BLaER1 (cell line): ENCODE results near the gene GPR21.

Source experiments
- H3K27ac ChIP-seq: shearing (Covaris generic); formaldehyde crosslinking; 2 replicates; pipeline ENCODE4 v1.8.1; 2022
- H3K27me3 ChIP-seq: shearing (Covaris generic); formaldehyde crosslinking; 2 replicates; pipeline ENCODE4 v1.8.1; 2022
- H3K36me3 ChIP-seq: shearing (Covaris generic); formaldehyde crosslinking; 2 replicates; pipeline ENCODE4 v1.8.1; 2022
- H3K4me1 ChIP-seq: shearing (Covaris generic); formaldehyde crosslinking; 2 replicates; pipeline ENCODE4 v1.8.1; 2022
- H3K4me2 ChIP-seq: shearing (Covaris generic); formaldehyde crosslinking; 2 replicates; pipeline ENCODE4 v1.8.1; 2022
- H3K4me3 ChIP-seq: shearing (Covaris generic); formaldehyde crosslinking; 2 replicates; pipeline ENCODE4 v1.8.1; 2022
- H3K9ac ChIP-seq: shearing (Covaris generic); formaldehyde crosslinking; 2 replicates; pipeline ENCODE4 v1.8.1; 2022
- H3K9me3 ChIP-seq: shearing (Covaris generic); formaldehyde crosslinking; 2 replicates; pipeline ENCODE4 v1.8.1; 2022
- H4K20me1 ChIP-seq: shearing (Covaris generic); formaldehyde crosslinking; 2 replicates; pipeline ENCODE4 v1.8.1; 2022
- Cebpa-rat ChIP-seq: shearing (Covaris generic); IDR thresholded peaks from 2 replicates; pipeline ENCODE4 v1.8.1; 2022

The GPR21 gene

DNA sequence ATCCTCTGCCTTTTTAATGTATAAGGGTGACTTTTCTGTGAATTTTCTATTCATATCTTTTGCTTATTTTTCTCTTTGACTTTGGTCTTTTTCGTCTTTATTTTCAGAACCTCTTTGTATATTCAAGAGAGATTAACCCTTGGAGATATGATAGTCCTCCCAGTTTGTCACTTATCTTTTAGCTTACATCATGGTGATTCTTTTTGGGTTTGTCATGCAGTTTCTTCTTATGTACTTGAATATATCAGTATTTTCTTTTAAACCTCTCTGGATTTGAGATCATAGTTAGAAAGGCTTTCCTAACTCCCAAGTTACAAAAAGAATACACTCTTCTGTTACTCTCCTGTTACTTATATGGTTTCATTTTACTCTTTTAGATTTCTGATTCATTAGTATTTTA, 27.5 kb upstream of the GPR21 start:
- no peak overlapping the region for H3K4me2 ChIP-seq
- no peak overlapping the region for H3K27ac ChIP-seq
- peaks cover 46% of the 10 kb centered on the region for H3K36me3 ChIP-seq
- H3K27me3 ChIP-seq: no peaks in the 10 kb centered on the region
- TF ChIP-seq Cebpa-rat: no peak
- H3K9me3 ChIP-seq: no peaks in the 10 kb centered on the region
- no peaks in the 10 kb centered on the region for H4K20me1 ChIP-seq
- no peak overlapping the region for H3K4me3 ChIP-seq
- H3K4me1 ChIP-seq: no peaks in the 10 kb centered on the region
- H3K9ac ChIP-seq: no peak overlapping the region

DNA sequence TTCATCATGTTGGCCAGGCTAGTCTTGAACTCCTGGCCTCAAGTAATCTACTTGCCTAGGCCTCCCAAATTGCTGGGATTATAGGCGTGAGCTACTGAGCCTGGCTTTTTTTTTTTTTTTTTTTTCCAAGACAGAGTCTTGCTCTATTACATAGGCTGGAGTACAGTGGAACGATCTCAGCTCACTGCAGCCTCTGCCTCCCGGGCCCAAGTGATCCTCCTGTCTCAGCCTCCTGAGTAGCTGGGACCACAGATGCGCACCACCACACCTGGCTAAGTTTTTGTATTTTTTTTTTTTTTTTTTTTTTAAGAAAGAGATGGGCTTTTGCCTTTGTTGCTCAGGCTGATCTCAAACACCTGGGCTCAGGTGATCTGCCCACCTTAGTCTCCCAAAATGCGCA, 26.2 kb upstream of the GPR21 start:
- H3K27ac ChIP-seq: no peak overlapping the region
- no peak overlapping the region for H3K4me2 ChIP-seq
- H3K27me3 ChIP-seq: no peaks in the 10 kb centered on the region
- H3K4me1 ChIP-seq: no peaks in the 10 kb centered on the region
- H4K20me1 ChIP-seq: no peaks in the 10 kb centered on the region
- TF ChIP-seq Cebpa-rat: no peak
- H3K9ac ChIP-seq: no peak overlapping the region
- peaks cover 50% of the 10 kb centered on the region for H3K36me3 ChIP-seq
- H3K4me3 ChIP-seq: no peak overlapping the region
- H3K9me3 ChIP-seq: no peaks in the 10 kb centered on the region

DNA sequence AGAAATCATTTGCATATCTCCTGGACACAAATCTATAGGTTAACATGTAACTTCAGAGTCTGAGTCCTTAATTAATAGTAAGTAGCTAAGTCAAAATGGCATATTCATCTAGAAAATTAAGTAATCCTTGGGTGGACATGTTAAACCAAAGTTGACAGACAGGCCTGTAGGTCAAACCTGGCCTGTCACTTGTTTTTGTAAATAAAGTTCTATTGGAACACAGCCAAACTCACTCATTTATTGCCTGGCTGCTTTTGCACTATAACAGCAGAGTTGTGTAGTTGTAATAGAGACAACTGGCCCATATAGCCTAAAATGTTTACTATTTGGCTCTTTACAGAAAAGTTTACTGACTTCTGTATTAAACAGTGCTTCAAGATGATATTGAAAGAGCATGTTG, 24.6 kb upstream of the GPR21 start:
- no peak overlapping the region for H3K9ac ChIP-seq
- H3K9me3 ChIP-seq: peaks cover 4% of the 10 kb centered on the region; the same call in 1 of the 2 replicates
- H4K20me1 ChIP-seq: no peaks in the 10 kb centered on the region
- peaks cover 66% of the 10 kb centered on the region for H3K36me3 ChIP-seq
- H3K4me2 ChIP-seq: no peak overlapping the region
- no peaks in the 10 kb centered on the region for H3K4me1 ChIP-seq
- no peak for TF ChIP-seq Cebpa-rat
- no peaks in the 10 kb centered on the region for H3K27me3 ChIP-seq
- H3K27ac ChIP-seq: no peak overlapping the region
- H3K4me3 ChIP-seq: no peak overlapping the region

DNA sequence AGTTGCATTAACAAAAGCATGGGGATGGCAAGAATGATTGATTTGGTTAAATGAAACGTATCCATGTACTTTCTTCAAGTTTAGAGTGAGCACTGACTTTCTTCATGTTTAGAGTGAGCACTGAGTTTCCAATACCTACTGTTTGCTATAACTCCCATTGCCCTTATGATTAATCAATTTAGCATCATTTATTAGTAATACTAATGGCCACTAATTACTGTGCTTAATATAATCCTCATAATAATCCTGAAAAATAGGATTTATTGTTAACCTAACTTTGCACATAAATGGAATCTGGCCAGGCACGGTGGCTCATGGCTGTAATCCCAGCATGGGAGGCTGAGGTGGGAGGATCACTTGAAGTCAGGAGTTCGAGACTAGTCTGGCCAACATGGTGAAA, 22.1 kb upstream of the GPR21 start:
- peaks cover 10% of the 10 kb centered on the region for H3K9me3 ChIP-seq
- no peaks in the 10 kb centered on the region for H4K20me1 ChIP-seq
- no peak overlapping the region for H3K9ac ChIP-seq
- no peak for TF ChIP-seq Cebpa-rat
- no peaks in the 10 kb centered on the region for H3K4me1 ChIP-seq
- H3K4me2 ChIP-seq: no peak overlapping the region
- H3K27ac ChIP-seq: no peak overlapping the region
- H3K4me3 ChIP-seq: no peak overlapping the region
- no peaks in the 10 kb centered on the region for H3K27me3 ChIP-seq
- H3K36me3 ChIP-seq: peaks cover 74% of the 10 kb centered on the region

DNA sequence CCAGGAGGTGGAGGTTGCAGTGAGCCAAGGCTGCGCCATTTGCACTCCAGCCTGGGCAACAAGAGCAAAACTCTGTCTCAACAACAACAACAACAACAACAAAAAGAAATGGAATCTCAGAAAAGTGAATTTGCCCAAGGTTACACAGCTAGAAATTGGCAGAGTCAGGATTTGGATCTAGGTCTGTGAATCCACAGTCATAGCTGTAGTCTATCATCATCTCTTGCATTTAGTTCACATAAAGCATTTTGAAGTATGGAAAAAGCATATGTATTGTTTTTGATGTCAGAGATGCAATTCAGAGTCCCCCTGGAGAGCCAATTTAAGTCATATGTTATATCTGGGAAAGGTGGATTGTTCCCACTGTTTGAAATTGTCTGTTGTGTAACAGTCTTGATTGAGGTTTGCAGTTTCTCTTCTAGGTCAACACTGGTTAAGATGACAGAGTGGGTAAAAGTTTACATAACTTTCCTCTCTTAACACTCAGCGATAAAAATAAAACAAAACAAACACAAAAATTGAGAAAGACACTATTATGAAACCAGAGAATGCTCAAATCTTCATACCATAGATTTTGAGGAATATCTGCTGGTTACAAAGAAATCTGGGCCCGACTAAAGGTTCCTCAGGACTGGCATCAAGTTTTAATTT, 21.5 kb upstream of the GPR21 start:
- no peak for TF ChIP-seq Cebpa-rat
- Histone ChIP-seq H3K4me3 (no peak overlapping the region), H3K4me1 (no peaks in the 10 kb centered on the region), H3K36me3 (peaks cover 71% of the 10 kb centered on the region), H3K9me3 (peaks cover 10% of the 10 kb centered on the region), H3K27ac (no peak overlapping the region), H3K9ac (no peak overlapping the region), H3K4me2 (no peak overlapping the region), H3K27me3 (no peaks in the 10 kb centered on the region), H4K20me1 (no peaks in the 10 kb centered on the region)

DNA sequence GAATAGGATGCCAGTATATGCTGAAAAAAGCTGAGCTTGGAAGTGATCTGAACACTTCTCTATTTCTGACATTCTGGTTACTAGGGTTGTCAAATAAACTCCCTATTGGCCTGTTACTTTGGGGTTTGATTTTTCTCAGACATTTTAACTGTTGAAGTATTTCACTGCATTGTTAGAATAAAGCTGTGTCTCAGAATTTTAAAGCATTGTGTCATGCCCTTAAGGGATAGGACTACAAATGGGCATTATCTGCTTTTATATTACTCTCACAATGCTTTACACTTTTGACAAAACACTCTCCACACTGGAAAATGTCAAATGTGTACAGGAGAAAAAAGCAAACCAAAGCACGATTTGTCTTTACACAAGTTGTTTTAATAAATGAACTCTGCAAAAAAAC, 16.8 kb upstream of the GPR21 start:
- no peak overlapping the region for H3K27ac ChIP-seq
- no peak overlapping the region for H3K4me3 ChIP-seq
- H3K9ac ChIP-seq: no peak overlapping the region
- peaks cover 10% of the 10 kb centered on the region for H3K9me3 ChIP-seq
- no peak overlapping the region for H3K4me2 ChIP-seq
- no peaks in the 10 kb centered on the region for H3K4me1 ChIP-seq
- no peaks in the 10 kb centered on the region for H4K20me1 ChIP-seq
- no peaks in the 10 kb centered on the region for H3K27me3 ChIP-seq
- no peak for TF ChIP-seq Cebpa-rat
- peaks cover 67% of the 10 kb centered on the region for H3K36me3 ChIP-seq

DNA sequence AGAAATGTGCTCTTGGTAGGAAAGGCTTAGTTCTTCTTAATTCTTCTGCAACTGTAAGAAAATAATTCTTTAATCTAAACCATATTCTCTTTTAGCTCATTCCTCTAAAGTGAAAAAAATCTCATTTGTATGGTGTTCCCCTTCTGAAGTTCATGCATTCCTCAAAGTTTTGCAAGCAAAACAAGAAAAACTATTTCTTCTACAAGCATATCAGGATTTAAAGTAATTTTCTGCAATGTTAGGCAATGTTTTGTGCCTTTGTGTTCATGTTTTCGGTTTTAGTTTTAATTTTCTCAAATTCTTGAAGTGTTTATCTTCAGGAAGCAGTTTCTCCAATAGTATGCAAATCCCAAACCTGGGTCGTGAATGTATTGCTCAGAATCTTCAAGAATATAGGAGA, 12.7 kb upstream of the GPR21 start:
- no peak overlapping the region for H3K27ac ChIP-seq
- H3K4me3 ChIP-seq: no peak overlapping the region
- peaks cover 48% of the 10 kb centered on the region for H3K36me3 ChIP-seq
- H3K9me3 ChIP-seq: no peaks in the 10 kb centered on the region
- no peaks in the 10 kb centered on the region for H3K4me1 ChIP-seq
- no peak for TF ChIP-seq Cebpa-rat
- H3K9ac ChIP-seq: no peak overlapping the region
- no peak overlapping the region for H3K4me2 ChIP-seq
- H3K27me3 ChIP-seq: no peaks in the 10 kb centered on the region
- H4K20me1 ChIP-seq: no peaks in the 10 kb centered on the region

DNA sequence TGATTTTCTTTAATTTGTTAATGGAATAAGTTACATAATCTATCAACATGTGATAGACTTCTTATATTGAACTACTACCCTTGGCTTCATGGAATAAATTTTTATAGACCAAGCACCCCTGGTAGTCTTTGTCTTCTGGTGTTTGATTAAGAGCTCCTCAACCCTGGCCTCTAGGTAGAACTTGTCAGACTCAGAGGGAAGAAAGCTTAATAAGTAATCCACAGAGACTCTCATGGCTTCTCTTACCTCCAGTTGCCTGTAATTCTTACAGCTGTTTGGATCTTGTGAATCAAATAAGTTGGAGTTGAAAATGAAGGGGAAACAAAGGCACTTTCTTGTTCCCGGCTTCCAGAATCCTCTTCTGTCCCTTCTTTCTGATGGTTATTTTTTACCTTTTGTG, 7.0 kb upstream of the GPR21 start:
- no peak overlapping the region for H3K9ac ChIP-seq
- peaks cover 15% of the 10 kb centered on the region for H3K4me1 ChIP-seq
- TF ChIP-seq Cebpa-rat: no peak
- H3K36me3 ChIP-seq: peaks cover 42% of the 10 kb centered on the region
- H3K4me2 ChIP-seq: no peak overlapping the region
- no peak overlapping the region for H3K4me3 ChIP-seq
- H4K20me1 ChIP-seq: no peaks in the 10 kb centered on the region
- no peaks in the 10 kb centered on the region for H3K9me3 ChIP-seq
- H3K27me3 ChIP-seq: no peaks in the 10 kb centered on the region
- H3K27ac ChIP-seq: no peak overlapping the region

DNA sequence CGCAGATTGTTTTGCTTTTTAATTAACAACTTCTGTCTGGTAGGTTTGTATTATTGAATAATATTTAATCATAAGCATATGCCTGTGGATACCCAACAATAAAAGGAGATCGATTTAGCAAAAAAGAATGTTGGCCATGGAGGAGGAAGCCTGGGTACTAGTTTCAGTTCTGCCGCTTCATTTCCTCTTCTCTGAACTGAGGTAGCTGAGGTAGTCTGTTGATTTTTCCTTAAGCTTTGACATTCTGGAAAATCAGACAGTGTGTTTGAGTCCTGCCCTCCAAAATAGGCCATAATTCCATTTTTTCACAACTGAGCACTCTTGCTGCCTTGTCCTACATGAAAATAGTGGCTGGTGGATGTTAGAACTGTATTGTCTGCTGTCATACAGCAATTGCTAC, 6.0 kb upstream of the GPR21 start:
- H4K20me1 ChIP-seq: no peaks in the 10 kb centered on the region
- no peaks in the 10 kb centered on the region for H3K27me3 ChIP-seq

DNA sequence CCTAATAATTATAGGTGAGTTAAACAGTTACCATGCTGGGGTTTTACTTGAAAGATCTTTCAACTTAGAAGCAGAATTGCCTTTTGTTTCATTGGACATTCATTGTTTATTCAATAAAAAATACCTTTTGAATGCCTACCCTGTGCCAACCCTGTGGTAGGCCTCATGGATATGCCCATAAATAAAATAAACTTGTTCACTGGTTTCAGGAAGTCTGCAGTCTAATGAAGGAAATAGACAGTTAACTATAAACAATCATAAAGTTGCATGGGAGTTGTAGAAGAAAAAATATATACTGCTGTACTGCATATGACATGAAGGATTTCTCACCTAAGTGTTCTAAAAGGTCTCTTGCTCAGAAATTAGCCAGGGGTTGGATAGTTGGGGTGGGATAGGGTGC, 5.3 kb upstream of the GPR21 start:
- H4K20me1 ChIP-seq: peaks cover under 1% of the 10 kb centered on the region
- no peak overlapping the region for H3K4me3 ChIP-seq
- H3K9me3 ChIP-seq: no peaks in the 10 kb centered on the region
- no peak overlapping the region; the same call in 1 of the 2 replicates for H3K4me2 ChIP-seq
- H3K4me1 ChIP-seq: peaks cover 15% of the 10 kb centered on the region
- H3K9ac ChIP-seq: no peak overlapping the region
- no peak overlapping the region for H3K27ac ChIP-seq
- H3K36me3 ChIP-seq: peaks cover 33% of the 10 kb centered on the region
- H3K27me3 ChIP-seq: no peaks in the 10 kb centered on the region
- TF ChIP-seq Cebpa-rat: no peak

More for the DNA sequence above, 6.0 kb upstream of the GPR21 start:
- no peak for TF ChIP-seq Cebpa-rat
- Histone ChIP-seq H3K36me3 (peaks cover 37% of the 10 kb centered on the region), H3K9me3 (no peaks in the 10 kb centered on the region), H3K9ac (no peak overlapping the region), H3K27ac (no peak overlapping the region), H3K4me3 (no peak overlapping the region), H3K4me1 (peaks cover 15% of the 10 kb centered on the region), H3K4me2 (peak overlapping the region; percentile 18; the same call in 1 of the 2 replicates)

DNA sequence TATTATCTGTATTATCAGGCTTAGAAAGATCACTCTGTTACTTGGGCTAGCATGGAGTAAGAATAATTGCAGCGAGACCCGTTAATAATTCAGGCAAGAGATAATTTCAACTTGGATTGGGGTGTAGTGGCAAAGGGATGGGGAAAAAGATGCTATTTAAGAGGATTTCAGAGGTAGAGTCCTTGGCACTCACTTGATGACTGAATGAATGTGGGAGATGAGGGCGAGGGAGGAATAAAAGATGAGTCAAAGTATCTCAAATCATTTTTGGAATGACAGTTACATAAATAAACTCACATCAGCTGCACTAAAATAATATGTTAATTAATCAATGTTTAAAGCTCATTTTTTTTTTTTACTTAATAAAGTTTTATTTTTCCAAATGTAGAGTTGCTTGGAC, 4.5 kb upstream of the GPR21 start:
- Histone ChIP-seq H3K27me3 (no peaks in the 10 kb centered on the region), H3K9me3 (no peaks in the 10 kb centered on the region), H3K27ac (no peak overlapping the region), H3K36me3 (peaks cover 32% of the 10 kb centered on the region), H3K4me2 (no peak overlapping the region), H4K20me1 (peaks cover 9% of the 10 kb centered on the region), H3K4me3 (no peak overlapping the region), H3K9ac (no peak overlapping the region), H3K4me1 (peaks cover 18% of the 10 kb centered on the region)
- TF ChIP-seq Cebpa-rat: no peak
